ENCODE results near the gene SLC25A51. TPM values are rescaled to one million over a fixed set of nuclear protein-coding genes. Genes with fewer than 3 reads are reported as not detected.

SLC25A51 gene
- total RNA-seq, 4 donors from 2014 or later = 28.9 to 34.6 (median 31.6) TPM

DNA sequence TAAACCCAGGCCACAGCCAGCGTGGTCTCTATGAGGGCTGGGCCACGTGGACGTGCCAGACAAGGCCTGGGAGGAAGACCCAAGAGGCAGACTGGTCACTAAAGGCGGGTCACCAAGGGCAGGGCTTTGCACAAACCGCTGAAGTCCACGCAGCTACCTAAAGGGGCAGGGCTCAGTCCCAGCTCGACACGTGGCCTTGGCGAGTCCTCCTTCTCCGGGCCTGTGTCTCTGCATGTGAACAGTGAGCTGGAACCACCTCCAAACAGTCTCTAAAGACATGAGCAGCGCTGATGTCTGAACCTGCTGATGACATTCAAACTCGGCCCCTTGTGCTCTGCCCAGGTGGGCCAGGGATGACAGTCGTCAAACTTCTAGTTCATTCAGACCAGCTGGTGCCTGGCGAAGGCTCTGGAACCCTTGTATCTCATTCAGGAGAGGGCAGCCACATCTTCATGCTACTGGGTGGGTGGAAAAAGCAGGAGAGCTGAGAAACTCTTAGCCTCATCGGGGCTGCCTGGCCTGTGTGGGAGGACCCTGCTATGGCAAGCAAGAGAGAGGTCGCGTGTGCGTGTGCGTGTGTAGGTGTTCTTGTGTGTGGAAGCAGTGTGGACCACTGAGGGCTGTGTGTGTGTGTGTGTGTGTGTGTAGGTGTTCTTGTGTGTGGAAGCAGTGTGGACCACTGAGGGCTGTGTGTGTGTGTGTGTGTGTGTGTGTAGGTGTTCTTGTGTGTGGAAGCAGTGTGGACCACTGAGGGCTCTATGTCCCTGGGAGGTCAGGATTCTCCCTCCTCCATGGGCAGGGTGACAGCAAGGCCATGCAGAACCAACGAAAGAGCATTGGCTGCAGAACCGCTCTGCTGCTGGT is 14.1 kb upstream of the SLC25A51 start:
- intact Hi-C loops (cut with DNase I) = loop anchor here (5.0 kb wide), 1 partner anchor 174 kb away; no protein-coding TSS in a partner anchor
- Histone ChIP-seq H3K27me3 (no peaks in the 10 kb centered on the region), H3K9me3 (no peaks in the 10 kb centered on the region), H3K36me3 (no peaks in the 10 kb centered on the region), H3K4me3 (replicated peaks in 1 of 3) (no peak overlapping the region), H3K27ac (peak overlapping the region in 2 of 3 donors; percentile 39 to 59), H3K4me1 (peaks cover 16 to 22% of the 10 kb centered on the region in 2 donors)
- 86 to 88% methylated on average over 13 to 21 of the region's 21 CpGs for WGBS, 2 donors
- no peak for DNase-seq
- TF ChIP-seq, protein P1, sequence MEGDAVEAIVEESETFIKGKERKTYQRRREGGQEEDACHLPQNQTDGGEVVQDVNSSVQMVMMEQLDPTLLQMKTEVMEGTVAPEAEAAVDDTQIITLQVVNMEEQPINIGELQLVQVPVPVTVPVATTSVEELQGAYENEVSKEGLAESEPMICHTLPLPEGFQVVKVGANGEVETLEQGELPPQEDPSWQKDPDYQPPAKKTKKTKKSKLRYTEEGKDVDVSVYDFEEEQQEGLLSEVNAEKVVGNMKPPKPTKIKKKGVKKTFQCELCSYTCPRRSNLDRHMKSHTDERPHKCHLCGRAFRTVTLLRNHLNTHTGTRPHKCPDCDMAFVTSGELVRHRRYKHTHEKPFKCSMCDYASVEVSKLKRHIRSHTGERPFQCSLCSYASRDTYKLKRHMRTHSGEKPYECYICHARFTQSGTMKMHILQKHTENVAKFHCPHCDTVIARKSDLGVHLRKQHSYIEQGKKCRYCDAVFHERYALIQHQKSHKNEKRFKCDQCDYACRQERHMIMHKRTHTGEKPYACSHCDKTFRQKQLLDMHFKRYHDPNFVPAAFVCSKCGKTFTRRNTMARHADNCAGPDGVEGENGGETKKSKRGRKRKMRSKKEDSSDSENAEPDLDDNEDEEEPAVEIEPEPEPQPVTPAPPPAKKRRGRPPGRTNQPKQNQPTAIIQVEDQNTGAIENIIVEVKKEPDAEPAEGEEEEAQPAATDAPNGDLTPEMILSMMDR (IDR thresholded peaks at IDR 0.05) = no peak
- no peak for TF ChIP-seq POLR2A (IDR thresholded peaks at IDR 0.05)

DNA sequence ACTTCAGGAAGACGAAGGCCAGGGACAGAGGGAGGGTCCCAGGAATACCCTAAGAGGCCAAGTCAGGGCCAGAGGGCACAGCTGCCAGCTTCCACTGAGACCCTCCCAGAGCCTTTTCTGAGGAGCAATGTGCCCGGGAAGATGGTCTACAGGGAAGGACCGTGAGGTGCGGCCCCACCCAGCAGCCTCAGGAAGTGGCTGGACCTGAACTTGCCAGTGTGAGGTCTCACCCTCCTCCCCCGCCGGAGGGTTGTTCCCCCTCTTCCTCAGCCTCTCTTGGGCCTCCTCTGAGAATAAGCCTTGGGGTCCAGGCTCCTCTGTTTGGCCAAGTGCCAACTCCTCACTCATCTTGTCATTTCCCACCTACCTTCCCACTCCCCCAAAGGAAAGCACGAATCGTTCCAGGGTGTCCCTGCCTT is 13.4 kb upstream of the SLC25A51 start:
- WGBS, 2 donors = 58 to 66% methylated on average over 8 of the region's 8 CpGs
- Histone ChIP-seq H3K4me1 (peaks cover 16 to 22% of the 10 kb centered on the region in 2 donors), H3K27me3 (no peaks in the 10 kb centered on the region), H3K36me3 (no peaks in the 10 kb centered on the region), H3K9me3 (no peaks in the 10 kb centered on the region), H3K4me3 (replicated peaks in 1 of 3) (no peak overlapping the region), H3K27ac (peak overlapping the region; percentile 10 to 59 (median 39))
- intact Hi-C loops (cut with DNase I) = loop anchor here (5.0 kb wide), 1 partner anchor 175 kb away; no protein-coding TSS in a partner anchor
- TF ChIP-seq, protein P1 (IDR thresholded peaks at IDR 0.05) = no peak
- TF ChIP-seq POLR2A (IDR thresholded peaks at IDR 0.05) = no peak
- no peak for DNase-seq

DNA sequence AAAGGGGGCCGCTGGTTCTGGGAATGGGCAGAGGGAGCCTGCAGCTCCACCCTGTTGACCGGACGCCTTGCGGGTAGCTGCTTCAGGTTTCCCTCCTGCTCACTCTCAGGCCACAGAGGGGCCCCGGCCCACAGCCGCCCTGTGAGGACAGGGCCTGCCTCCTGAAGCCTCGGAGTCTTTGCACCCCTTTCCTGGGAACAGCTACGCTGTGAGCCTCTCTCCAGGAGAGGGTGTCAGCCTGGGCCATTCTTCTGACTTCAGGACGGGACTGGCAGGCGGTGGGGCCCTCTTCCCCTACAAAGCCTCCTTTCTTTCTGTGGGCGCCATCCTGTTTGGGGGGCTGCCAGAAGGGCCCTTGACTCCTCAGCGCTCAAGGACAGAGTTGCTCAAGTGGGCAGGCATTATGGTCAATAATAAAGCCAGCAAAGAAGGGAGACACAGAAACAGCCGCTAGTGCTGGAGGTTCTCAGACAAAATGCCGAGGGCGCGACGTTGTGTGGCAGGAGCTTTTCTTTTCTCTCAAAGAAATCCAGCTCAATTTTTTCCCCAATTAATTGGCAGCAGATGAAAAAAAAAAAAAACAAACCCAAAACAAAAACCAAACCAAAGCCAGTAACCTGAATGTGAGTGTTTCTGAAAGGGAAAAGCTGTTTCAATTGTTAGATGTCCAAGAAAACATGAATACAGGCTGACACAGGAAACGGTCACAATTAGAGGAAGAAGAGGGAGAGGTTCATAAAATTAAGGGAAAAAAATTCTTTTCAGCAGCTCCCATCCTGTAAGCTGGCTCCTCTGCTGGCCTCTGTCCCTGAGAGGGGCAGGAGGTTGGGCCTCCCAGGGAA is 12.8 kb upstream of the SLC25A51 start:
- TF ChIP-seq POLR2A (IDR thresholded peaks at IDR 0.05) = no peak
- TF ChIP-seq, protein P1 (IDR thresholded peaks at IDR 0.05) = no peak
- intact Hi-C loops (cut with DNase I) = loop anchor here (5.0 kb wide), 1 partner anchor 176 kb away; no protein-coding TSS in a partner anchor
- WGBS, 2 donors = 54 to 58% methylated on average over 15 to 17 of the region's 18 CpGs
- Histone ChIP-seq H3K27me3 (no peaks in the 10 kb centered on the region), H3K9me3 (no peaks in the 10 kb centered on the region), H3K4me1 (peaks cover 16 to 22% of the 10 kb centered on the region in 2 donors), H3K27ac (peak overlapping the region; percentile 10 to 59 (median 39)), H3K4me3 (replicated peaks in 1 of 3) (no peak overlapping the region), H3K36me3 (no peaks in the 10 kb centered on the region)
- peak; percentile 21 to 35 for DNase-seq

DNA sequence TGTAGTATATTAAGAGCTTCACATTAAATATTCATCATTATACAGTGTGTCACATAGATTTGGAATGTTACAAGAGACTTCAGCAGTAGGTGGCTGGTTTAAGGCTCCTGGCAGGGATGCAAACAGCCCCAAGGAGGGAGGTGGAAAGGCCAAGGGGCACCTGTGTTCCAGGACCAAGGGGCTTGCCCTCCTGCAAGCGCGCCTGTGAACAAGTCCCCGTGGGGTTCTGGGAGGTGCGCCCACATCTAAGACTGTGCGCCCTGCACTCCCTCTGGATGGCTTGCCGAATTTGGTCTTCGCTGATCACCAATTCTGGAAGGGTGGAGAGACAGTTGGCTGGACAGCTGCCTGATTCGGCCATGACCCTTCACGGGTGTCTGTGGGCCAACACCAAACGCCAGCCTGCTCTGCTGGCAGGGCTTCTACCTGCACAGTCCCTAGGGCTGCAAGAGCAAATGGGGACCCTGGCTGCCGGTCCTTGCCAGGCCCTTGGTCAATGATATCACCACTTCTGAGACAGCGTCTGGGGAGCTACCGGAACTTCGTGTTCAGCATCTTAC is 12.1 kb upstream of the SLC25A51 start:
- no peak overlapping the region for H3K4me3 ChIP-seq (replicated peaks in 1 of 3)
- H3K9me3 ChIP-seq = no peaks in the 10 kb centered on the region
- no peaks in the 10 kb centered on the region for H3K36me3 ChIP-seq
- H3K4me1 ChIP-seq = peaks cover 16 to 22% of the 10 kb centered on the region in 2 donors
- intact Hi-C loops (cut with DNase I) = loop anchor here (5.0 kb wide), 1 partner anchor 176 kb away; no protein-coding TSS in a partner anchor
- peak overlapping the region in 1 of 3 donors; percentile 59 for H3K27ac ChIP-seq
- DNase-seq = no peak
- 91 to 94% methylated on average over 8 to 10 of the region's 14 CpGs for WGBS, 2 donors
- no peaks in the 10 kb centered on the region for H3K27me3 ChIP-seq
- TF ChIP-seq, protein P1 (IDR thresholded peaks at IDR 0.05) = no peak
- no peak for TF ChIP-seq POLR2A (IDR thresholded peaks at IDR 0.05)
